ENCODE results near the gene HCFC1.

HCFC1 gene

GRCh38 chrX:153969125-153969903 is 2.3 kb downstream of the HCFC1 start:
- TF ChIP-seq, protein P1, sequence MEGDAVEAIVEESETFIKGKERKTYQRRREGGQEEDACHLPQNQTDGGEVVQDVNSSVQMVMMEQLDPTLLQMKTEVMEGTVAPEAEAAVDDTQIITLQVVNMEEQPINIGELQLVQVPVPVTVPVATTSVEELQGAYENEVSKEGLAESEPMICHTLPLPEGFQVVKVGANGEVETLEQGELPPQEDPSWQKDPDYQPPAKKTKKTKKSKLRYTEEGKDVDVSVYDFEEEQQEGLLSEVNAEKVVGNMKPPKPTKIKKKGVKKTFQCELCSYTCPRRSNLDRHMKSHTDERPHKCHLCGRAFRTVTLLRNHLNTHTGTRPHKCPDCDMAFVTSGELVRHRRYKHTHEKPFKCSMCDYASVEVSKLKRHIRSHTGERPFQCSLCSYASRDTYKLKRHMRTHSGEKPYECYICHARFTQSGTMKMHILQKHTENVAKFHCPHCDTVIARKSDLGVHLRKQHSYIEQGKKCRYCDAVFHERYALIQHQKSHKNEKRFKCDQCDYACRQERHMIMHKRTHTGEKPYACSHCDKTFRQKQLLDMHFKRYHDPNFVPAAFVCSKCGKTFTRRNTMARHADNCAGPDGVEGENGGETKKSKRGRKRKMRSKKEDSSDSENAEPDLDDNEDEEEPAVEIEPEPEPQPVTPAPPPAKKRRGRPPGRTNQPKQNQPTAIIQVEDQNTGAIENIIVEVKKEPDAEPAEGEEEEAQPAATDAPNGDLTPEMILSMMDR (IDR thresholded peaks at IDR 0.05; ENCODE audit: low read depth, low read length): no peak
- H3K4me3 ChIP-seq (replicated peaks in 1 of 2; ENCODE audit: low read depth in 2 of 2, low read length in 2 of 2): peak overlapping the region; percentile 80 to 83
- no peak for DNase-seq (ENCODE audit: low read depth in 2 of 2)

DNA sequence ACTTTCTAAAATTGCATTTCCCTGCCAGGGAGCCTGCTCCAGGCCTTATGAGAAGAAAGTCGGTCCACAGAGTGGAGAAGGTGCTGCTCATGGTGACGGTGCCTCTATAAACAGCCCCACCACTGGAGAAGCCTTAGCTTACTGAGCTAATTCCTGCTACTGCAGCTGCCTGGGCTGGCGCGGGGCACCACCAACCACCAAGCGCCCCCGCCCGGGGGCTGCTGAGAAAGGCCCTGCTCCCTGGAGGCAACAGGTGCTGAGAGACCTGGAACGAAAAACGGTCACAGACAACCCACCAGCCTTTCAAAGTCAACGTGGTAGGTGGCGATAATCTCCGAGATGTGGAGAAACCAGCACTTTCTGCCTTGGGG is 2.9 kb downstream of the HCFC1 start:
- H3K4me3 ChIP-seq (replicated peaks in 1 of 2; ENCODE audit: low read depth in 2 of 2, low read length in 2 of 2): peak overlapping the region; percentile 80 to 83
- TF ChIP-seq, protein P1 (IDR thresholded peaks at IDR 0.05; ENCODE audit: low read depth, low read length): no peak
- DNase-seq (ENCODE audit: low read depth in 2 of 2): no peak

DNA sequence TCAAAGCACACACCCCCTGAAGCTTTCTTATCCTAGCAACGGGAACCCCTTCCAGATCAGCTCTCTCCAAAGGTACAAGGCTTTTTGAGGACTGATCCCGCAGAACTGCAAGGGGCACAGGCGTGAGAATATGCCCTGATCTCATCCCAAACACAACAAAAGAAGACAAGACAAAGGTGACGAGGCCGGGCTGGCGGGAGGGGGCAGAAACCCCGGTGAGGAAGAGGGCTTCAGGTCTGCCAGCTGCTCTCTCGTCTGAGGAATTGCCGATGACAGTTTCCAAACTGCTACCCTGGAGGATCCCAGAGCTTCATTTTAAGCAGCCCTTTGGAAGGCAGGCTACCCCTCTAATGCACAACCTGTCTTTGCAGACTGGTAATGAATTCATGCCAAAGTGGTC is 3.4 kb downstream of the HCFC1 start:
- peak overlapping the region in 1 of 2 donors; percentile 80 for H3K4me3 ChIP-seq (replicated peaks in 1 of 2; ENCODE audit: low read depth in 2 of 2, low read length in 2 of 2)
- no peak for DNase-seq (ENCODE audit: low read depth in 2 of 2)
- TF ChIP-seq, protein P1 (IDR thresholded peaks at IDR 0.05; ENCODE audit: low read depth, low read length): no peak

DNA sequence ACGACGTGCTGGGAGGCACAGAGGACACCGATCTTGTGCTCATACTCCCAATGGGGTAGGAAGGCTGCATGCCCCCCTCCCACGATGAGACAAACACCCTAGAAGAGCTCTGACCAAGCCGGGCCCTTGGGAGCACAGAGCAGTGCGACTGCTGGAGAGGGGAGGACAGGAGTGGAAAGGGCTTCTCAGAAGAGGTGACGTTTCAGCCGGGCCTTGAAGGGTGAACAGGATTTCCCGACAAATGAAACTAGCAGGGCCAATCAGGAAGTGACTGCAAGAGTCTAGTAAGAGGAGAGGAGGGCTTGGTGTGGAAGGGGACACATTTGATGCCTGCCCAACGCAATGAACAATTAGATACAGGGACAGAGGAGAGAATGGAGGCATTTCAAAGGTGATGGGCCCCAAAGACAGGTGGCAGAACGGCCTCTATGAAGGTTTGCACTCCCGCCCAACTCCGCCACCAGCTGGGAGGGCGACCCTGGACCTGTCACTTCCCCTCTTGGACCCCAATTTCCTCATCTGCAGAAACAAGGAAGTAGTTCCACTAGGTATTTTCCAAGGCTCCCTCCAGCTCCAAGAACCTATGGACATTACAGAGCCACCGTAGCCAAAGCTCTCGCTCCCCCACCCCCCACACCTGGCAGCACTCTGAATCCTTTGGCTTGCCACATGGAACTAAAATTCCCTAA is 3.9 kb downstream of the HCFC1 start:
- H3K4me3 ChIP-seq (replicated peaks in 1 of 2; ENCODE audit: low read depth in 2 of 2, low read length in 2 of 2): no peak overlapping the region
- no peak for DNase-seq (ENCODE audit: low read depth in 2 of 2)
- TF ChIP-seq, protein P1 (IDR thresholded peaks at IDR 0.05; ENCODE audit: low read depth, low read length): no peak

DNA sequence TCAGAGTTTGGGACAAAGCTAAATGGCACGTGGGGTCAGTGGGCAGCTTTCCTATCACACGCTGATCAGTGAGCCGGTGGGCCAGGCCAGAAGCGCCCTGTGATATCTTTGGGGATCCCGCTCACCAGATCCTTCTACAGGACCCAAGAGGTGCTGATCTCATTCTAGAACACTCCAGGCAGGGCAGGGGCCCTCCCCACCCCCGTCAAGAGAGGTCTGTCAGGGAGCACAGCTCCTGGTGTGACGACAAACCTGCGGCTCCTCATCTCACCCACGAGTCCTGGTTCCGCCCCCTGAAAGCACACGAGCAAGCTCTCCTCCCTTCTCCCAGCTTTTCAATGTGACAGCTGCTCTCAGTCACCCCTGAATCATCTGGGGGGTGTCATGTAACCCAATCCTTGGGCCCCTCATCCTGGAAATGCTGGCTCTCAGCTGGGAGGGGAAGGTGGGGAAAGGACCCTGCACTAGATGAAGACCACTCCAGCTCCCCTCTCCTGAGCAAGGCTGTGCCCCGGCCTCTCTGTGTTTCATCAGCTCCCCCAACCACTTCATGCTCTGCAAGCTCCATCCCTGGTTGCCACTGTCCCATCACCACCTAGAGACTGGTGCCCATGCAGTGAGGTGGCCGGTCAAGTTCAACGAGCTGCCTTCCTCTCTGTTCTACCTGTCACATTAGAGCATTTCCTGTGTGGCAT is 4.6 kb downstream of the HCFC1 start:
- no peak for DNase-seq (ENCODE audit: low read depth in 2 of 2)
- TF ChIP-seq, protein P1 (IDR thresholded peaks at IDR 0.05; ENCODE audit: low read depth, low read length): no peak
- no peak overlapping the region for H3K4me3 ChIP-seq (replicated peaks in 1 of 2; ENCODE audit: low read depth in 2 of 2, low read length in 2 of 2)

GRCh38 chrX:153966283-153966688 is 5.3 kb downstream of the HCFC1 start:
- TF ChIP-seq, protein P1 (IDR thresholded peaks at IDR 0.05; ENCODE audit: low read depth, low read length): no peak
- no peak overlapping the region for H3K4me3 ChIP-seq (replicated peaks in 1 of 2; ENCODE audit: low read depth in 2 of 2, low read length in 2 of 2)
- peak in 1 of 2 donors; percentile 15 for DNase-seq (ENCODE audit: low read depth in 2 of 2)
